Liver (tissue), 9 donors: Measurements from ENCODE around the gene SPATA32. TPM values are rescaled to one million over a fixed set of nuclear protein-coding genes. Genes with fewer than 3 reads are reported as not detected.
A peak's percentile ranks its signal among the peaks of the same experiment; 100 is the strongest.

Experiments used
- DNase-seq: peaks from one replicate; pipeline ENCODE4 v3.0.0-alpha.2; 2017; ENCODE audit warnings: low spot score
- H3K27ac ChIP-seq, 2 donors: one replicate each; pipeline ENCODE4 v1.7.0; 2013; ENCODE audit warnings: inconsistent platforms in 2 of 2, low read length in 2 of 2, control low read depth in 1 of 2, low read depth in 1 of 2, mild to moderate bottlenecking in 1 of 2
- H3K27me3 ChIP-seq, 4 donors: one replicate each; pipeline versions ENCODE4 v1.6.1 to v1.7.0; 2013; ENCODE audit warnings: low read length in 3 of 4, inconsistent platforms in 1 of 4, mild to moderate bottlenecking in 1 of 4, moderate library complexity in 1 of 4; ENCODE audit not compliant: control insufficient read depth in 4 of 4, insufficient read depth in 4 of 4
- H3K36me3 ChIP-seq, 4 donors: one replicate each; pipeline versions ENCODE4 v1.6.1 to v1.7.0; 2013; ENCODE audit warnings: low read length in 3 of 4, mild to moderate bottlenecking in 3 of 4, low read depth in 1 of 4, moderate library complexity in 1 of 4; ENCODE audit not compliant: control insufficient read depth in 4 of 4, insufficient read depth in 3 of 4
- H3K4me1 ChIP-seq, 4 donors: one replicate each; pipeline versions ENCODE4 v1.6.1 to v1.7.0; 2013; ENCODE audit warnings: low read length in 3 of 4, mild to moderate bottlenecking in 3 of 4, moderate library complexity in 1 of 4; ENCODE audit not compliant: control insufficient read depth in 4 of 4, insufficient read depth in 4 of 4
- H3K4me3 ChIP-seq, 3 donors: one replicate each; pipeline versions ENCODE4 v1.6.1 to v1.7.0; 2013; ENCODE audit warnings: low read length in 3 of 3, control low read depth in 1 of 3, low read depth in 1 of 3, mild to moderate bottlenecking in 1 of 3
- H3K9ac ChIP-seq, 2 donors: one replicate each; pipeline ENCODE4 v1.7.0; 2013; ENCODE audit warnings: low read length in 2 of 2, mild to moderate bottlenecking in 2 of 2, moderate library complexity in 2 of 2, control low read depth in 1 of 2, low read depth in 1 of 2
- H3K9me3 ChIP-seq, 4 donors: one replicate each; pipeline versions ENCODE4 v1.6.1 to v1.7.0; 2013; ENCODE audit warnings: low read length in 3 of 4; ENCODE audit not compliant: control insufficient read depth in 4 of 4
- EGR1 ChIP-seq, 2 donors: IDR thresholded peaks; 2 replicates each; pipeline ENCODE4 v1.6.1; 2016 to 2018; ENCODE audit warnings: antibody characterized with exemption in 2 of 2, low read depth in 2 of 2
- FOXA1 ChIP-seq: IDR thresholded peaks from 2 replicates; pipeline ENCODE4 v1.6.1; 2016; ENCODE audit warnings: antibody characterized with exemption
- FOXA2 ChIP-seq: IDR thresholded peaks from 2 replicates; pipeline ENCODE4 v1.6.1; 2016; ENCODE audit warnings: antibody characterized with exemption
- HNF4A ChIP-seq, 2 donors: conservative IDR thresholded peaks; 2 replicates each; pipeline ENCODE4 v1.6.1; 2016; ENCODE audit warnings: antibody characterized with exemption in 2 of 2, mild to moderate bottlenecking in 2 of 2
- HNF4G ChIP-seq: IDR thresholded peaks from 2 replicates; pipeline ENCODE4 v1.6.1; 2016; ENCODE audit warnings: antibody characterized with exemption
- JUND ChIP-seq, 2 donors: IDR thresholded peaks; 2 replicates each; pipeline ENCODE4 v1.6.1; 2016; ENCODE audit warnings: antibody characterized with exemption in 2 of 2
- MAX ChIP-seq: IDR thresholded peaks from 2 replicates; pipeline ENCODE4 v1.6.1; 2016; ENCODE audit warnings: antibody characterized with exemption
- NR2F2 ChIP-seq: IDR thresholded peaks from 2 replicates; pipeline ENCODE4 v1.6.1; 2016; ENCODE audit warnings: antibody characterized with exemption
- RAD21 ChIP-seq, 2 donors: IDR thresholded peaks; 2 replicates each; pipeline ENCODE4 v1.6.1; 2016; ENCODE audit warnings: antibody characterized with exemption in 2 of 2, mild to moderate bottlenecking in 2 of 2
- RXRA ChIP-seq, 2 donors: IDR thresholded peaks; 2 replicates each; pipeline ENCODE4 v1.6.1; 2017 to 2018; ENCODE audit warnings: antibody characterized with exemption in 2 of 2, mild to moderate bottlenecking in 1 of 2
- SP1 ChIP-seq: IDR thresholded peaks from 2 replicates; pipeline ENCODE4 v1.6.1; 2018; ENCODE audit warnings: antibody characterized with exemption, mild to moderate bottlenecking
- TAF1 ChIP-seq: conservative IDR thresholded peaks from 2 replicates; pipeline ENCODE4 v1.6.1; 2016; ENCODE audit warnings: antibody characterized with exemption, mild to moderate bottlenecking
- YY1 ChIP-seq: IDR thresholded peaks from 2 replicates; pipeline ENCODE4 v1.6.1; 2016; ENCODE audit warnings: antibody characterized with exemption, mild to moderate bottlenecking
- WGBS: extraction: QIAGEN DNeasy Blood & Tissue Kit; methylation state at CpG from one replicate; pipeline ENCODE4 v1.1.7; 2013; 5-methylcytosine and 5-hydroxymethylcytosine counted together
- polyA plus RNA-seq, 2 donors: library from polyadenylated mRNA; stranded (reverse) in 1 of 2; unstranded in 1 of 2; fragments of 200-250 nt in 1 of 2; fragments of >200 nt in 1 of 2; fragmentation: Nextera tagmentation in 1 of 2; extraction: Ambion mirVana in 1 of 2; gene quantifications; one replicate each; pipeline versions ENCODE4 v1.2.1 to v1.2.3, GENCODE V29; 2013 to 2015
- total RNA-seq, 2 donors: library from RNA; depleted of rRNA; stranded (reverse); fragments of >200 nt; gene quantifications; one replicate each; pipeline ENCODE4 v1.2.3, GENCODE V29; 2014
- TF ChIP-seq, protein P1 (sequence below): IDR thresholded peaks from 2 replicates; pipeline ENCODE4 v1.6.1; 2016; ENCODE audit warnings: antibody characterized with exemption
- TF ChIP-seq, protein P2 (sequence below): IDR thresholded peaks from 2 replicates; pipeline ENCODE4 v1.6.1; 2016; ENCODE audit warnings: antibody characterized with exemption, mild to moderate bottlenecking
- TF ChIP-seq, protein P3 (sequence below): IDR thresholded peaks from 2 replicates; pipeline ENCODE4 v1.6.1; 2016; ENCODE audit warnings: antibody characterized with exemption
- donor health status: healthy.
- donor health status: healthy.
- donor health status: healthy.
- donor health status: healthy.
- donor health status: healthy.

SPATA32 gene
- total and polyA plus RNA-seq, 4 donors: not detected

GRCh38 chr17:45308016-45308365 lies 46.1 kb upstream of the SPATA32 start:
- no peak for DNase-seq
- Histone ChIP-seq H3K36me3 (peaks cover 0 to 2% (median 0%) of the 10 kb centered on the region in 4 donors), H3K27ac (peak overlapping the region; percentile 81 to 95), H3K27me3 (no peaks in the 10 kb centered on the region), H3K4me3 (no peak overlapping the region), H3K9ac (peak overlapping the region in 1 of 2 donors; percentile 11), H3K4me1 (peaks cover 19 to 66% (median 53%) of the 10 kb centered on the region in 4 donors), H3K9me3 (no peaks in the 10 kb centered on the region)
- TF ChIP-seq HNF4G: no peak
- TF ChIP-seq RXRA (IDR thresholded peaks at IDR 0.05): peak in 1 of 2 donors; percentile 6
- WGBS: 31% methylated on average over 6 of the region's 6 CpGs

DNA sequence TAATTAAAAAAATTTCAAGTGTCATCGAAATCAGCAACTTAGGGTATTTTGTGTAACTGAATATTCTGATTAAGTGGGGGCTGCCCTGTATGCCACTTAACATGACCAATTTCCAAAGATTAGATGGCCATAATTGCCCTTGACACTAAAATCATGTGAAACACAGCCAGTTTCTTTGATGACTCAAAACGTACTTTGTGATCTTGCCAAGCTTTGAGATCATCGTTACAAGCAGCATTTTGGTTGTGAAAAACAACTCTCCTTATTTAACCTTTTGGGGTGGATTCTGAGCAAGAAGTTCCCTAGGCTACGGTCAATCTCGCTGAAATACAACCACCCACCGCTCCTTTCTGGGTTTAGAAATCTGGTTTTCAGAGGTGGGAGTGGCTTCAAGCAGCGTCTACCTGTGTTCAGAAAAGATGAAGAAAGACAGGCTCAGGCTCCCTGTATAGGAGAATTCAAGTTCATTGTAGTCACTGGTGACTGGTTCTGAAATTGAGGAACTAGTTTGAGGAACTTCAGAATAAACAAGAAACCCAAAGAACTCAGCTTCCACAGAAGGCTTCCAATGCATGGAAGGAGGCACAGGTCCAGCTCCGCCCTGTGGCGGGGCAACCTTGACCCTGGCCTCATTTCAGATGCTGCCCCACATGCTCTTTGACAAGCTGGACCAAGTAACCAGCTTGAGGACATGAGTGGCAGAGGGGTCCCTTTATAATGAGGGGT lies 45.6 kb upstream of the SPATA32 start:
- peaks cover 15 to 65% (median 47%) of the 10 kb centered on the region in 4 donors for H3K4me1 ChIP-seq
- TF ChIP-seq RAD21 (IDR thresholded peaks at IDR 0.05) (peak in 1 of 2 donors; percentile 34), MAX (peak; percentile 55), NR2F2 (peak; percentile 39), FOXA1 (no peak), HNF4G (no peak), FOXA2 (peak; percentile 13), TAF1 (no peak), EGR1 (IDR thresholded peaks at IDR 0.05; ENCODE audit: low read depth in 2 of 2) (no peak), SP1 (peak; percentile 51), JUND (IDR thresholded peaks at IDR 0.05) (peak; percentile 91 to 93), RXRA (IDR thresholded peaks at IDR 0.05) (peak; percentile 90 to 91), YY1 (peak; percentile 23), HNF4A (conservative IDR thresholded peaks at IDR 0.05) (peak; percentile 51 to 80)
- TF ChIP-seq, protein P1, sequence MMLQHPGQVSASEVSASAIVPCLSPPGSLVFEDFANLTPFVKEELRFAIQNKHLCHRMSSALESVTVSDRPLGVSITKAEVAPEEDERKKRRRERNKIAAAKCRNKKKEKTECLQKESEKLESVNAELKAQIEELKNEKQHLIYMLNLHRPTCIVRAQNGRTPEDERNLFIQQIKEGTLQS: peak; percentile 58
- TF ChIP-seq, protein P2, sequence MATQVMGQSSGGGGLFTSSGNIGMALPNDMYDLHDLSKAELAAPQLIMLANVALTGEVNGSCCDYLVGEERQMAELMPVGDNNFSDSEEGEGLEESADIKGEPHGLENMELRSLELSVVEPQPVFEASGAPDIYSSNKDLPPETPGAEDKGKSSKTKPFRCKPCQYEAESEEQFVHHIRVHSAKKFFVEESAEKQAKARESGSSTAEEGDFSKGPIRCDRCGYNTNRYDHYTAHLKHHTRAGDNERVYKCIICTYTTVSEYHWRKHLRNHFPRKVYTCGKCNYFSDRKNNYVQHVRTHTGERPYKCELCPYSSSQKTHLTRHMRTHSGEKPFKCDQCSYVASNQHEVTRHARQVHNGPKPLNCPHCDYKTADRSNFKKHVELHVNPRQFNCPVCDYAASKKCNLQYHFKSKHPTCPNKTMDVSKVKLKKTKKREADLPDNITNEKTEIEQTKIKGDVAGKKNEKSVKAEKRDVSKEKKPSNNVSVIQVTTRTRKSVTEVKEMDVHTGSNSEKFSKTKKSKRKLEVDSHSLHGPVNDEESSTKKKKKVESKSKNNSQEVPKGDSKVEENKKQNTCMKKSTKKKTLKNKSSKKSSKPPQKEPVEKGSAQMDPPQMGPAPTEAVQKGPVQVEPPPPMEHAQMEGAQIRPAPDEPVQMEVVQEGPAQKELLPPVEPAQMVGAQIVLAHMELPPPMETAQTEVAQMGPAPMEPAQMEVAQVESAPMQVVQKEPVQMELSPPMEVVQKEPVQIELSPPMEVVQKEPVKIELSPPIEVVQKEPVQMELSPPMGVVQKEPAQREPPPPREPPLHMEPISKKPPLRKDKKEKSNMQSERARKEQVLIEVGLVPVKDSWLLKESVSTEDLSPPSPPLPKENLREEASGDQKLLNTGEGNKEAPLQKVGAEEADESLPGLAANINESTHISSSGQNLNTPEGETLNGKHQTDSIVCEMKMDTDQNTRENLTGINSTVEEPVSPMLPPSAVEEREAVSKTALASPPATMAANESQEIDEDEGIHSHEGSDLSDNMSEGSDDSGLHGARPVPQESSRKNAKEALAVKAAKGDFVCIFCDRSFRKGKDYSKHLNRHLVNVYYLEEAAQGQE: peak; percentile 15
- TF ChIP-seq, protein P3, sequence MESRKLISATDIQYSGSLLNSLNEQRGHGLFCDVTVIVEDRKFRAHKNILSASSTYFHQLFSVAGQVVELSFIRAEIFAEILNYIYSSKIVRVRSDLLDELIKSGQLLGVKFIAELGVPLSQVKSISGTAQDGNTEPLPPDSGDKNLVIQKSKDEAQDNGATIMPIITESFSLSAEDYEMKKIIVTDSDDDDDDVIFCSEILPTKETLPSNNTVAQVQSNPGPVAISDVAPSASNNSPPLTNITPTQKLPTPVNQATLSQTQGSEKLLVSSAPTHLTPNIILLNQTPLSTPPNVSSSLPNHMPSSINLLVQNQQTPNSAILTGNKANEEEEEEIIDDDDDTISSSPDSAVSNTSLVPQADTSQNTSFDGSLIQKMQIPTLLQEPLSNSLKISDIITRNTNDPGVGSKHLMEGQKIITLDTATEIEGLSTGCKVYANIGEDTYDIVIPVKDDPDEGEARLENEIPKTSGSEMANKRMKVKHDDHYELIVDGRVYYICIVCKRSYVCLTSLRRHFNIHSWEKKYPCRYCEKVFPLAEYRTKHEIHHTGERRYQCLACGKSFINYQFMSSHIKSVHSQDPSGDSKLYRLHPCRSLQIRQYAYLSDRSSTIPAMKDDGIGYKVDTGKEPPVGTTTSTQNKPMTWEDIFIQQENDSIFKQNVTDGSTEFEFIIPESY: peak; percentile 35

More for the DNA sequence above, 45.6 kb upstream of the SPATA32 start:
- no peak overlapping the region for H3K4me3 ChIP-seq
- peak overlapping the region in 1 of 2 donors; percentile 11 for H3K9ac ChIP-seq
- no peaks in the 10 kb centered on the region for H3K27me3 ChIP-seq
- no peaks in the 10 kb centered on the region for H3K9me3 ChIP-seq
- H3K36me3 ChIP-seq: peaks cover 0 to 2% (median 0%) of the 10 kb centered on the region in 4 donors
- no peak for DNase-seq
- peak overlapping the region; percentile 81 to 95 for H3K27ac ChIP-seq
- WGBS: 23% methylated on average over 9 of the region's 9 CpGs
